Naive thymus-derived CD4-positive, alpha-beta T cell (primary cell): ENCODE data around the gene CCDC121. TPM values are rescaled to one million over a fixed set of nuclear protein-coding genes. Genes with fewer than 3 reads are reported as not detected.
A peak's percentile ranks its signal among the peaks of the same experiment; 100 is the strongest.

ENCODE experiments used
- ATAC-seq: fragments of 150-1000 bp; cut with Tn5 transposase; 2 replicates; pipeline ENCODE4 v1.10.0; 2021; ENCODE audit warnings: mild to moderate bottlenecking, moderate library complexity
- CTCF ChIA-PET: fragments of 350-600 bp; sonication (Branson Sonifier 250); formaldehyde crosslinking; loops from one replicate; lab custom pipeline; 2021; ENCODE audit warnings: antibody characterized with exemption; lab: Charles Lee
- POLR2A ChIA-PET: fragments of 350-600 bp; sonication (Branson Sonifier 250); formaldehyde crosslinking; loops from one replicate; lab custom pipeline; 2021; ENCODE audit warnings: antibody characterized with exemption, inconsistent platforms; lab: Charles Lee
- DNase-seq, 9 donors: peaks; one replicate each; pipeline versions ENCODE4 v3.0.0 to v3.0.0-alpha.2; 2020 to 2022; ENCODE audit warnings: mixed read lengths in 1 of 9
- H3K27ac ChIP-seq: one replicate; pipeline ENCODE4 v1.7.0; 2013; ENCODE audit warnings: mild to moderate bottlenecking, low read depth, low read length, moderate library complexity
- H3K27me3 ChIP-seq, 2 donors: one replicate each; pipeline ENCODE4 v1.7.0; 2013; ENCODE audit warnings: low read length in 2 of 2, mild to moderate bottlenecking in 2 of 2, moderate library complexity in 2 of 2; ENCODE audit not compliant: control insufficient read depth in 2 of 2, insufficient read depth in 2 of 2
- H3K36me3 ChIP-seq, 3 experiments: 1 replicate in 2 of 3; 2 replicates in 1 of 3; pipeline ENCODE4 v1.7.0; 2013; ENCODE audit warnings: low read length in 3 of 3, mild to moderate bottlenecking in 3 of 3, moderate library complexity in 1 of 3; ENCODE audit not compliant: insufficient read depth in 3 of 3, control insufficient read depth in 2 of 3
- H3K4me1 ChIP-seq, 2 donors: one replicate each; pipeline ENCODE4 v1.7.0; 2013; ENCODE audit warnings: low read length in 2 of 2, mild to moderate bottlenecking in 2 of 2, moderate library complexity in 1 of 2; ENCODE audit not compliant: control insufficient read depth in 2 of 2, insufficient read depth in 2 of 2
- H3K4me3 ChIP-seq: 2 replicates; pipeline ENCODE4 v1.7.0; 2013; ENCODE audit warnings: mild to moderate bottlenecking, low read length
- H3K9me3 ChIP-seq, 3 experiments: 1 replicate in 2 of 3; 2 replicates in 1 of 3; pipeline ENCODE4 v1.7.0; 2013; ENCODE audit warnings: low read length in 3 of 3; ENCODE audit not compliant: control insufficient read depth in 2 of 3
- H3K27ac Mint-ChIP-seq, 9 donors: one replicate each; pipeline ENCODE4 v1.8.0; 2020 to 2022; ENCODE audit warnings: mixed read lengths in 9 of 9, mild to moderate bottlenecking in 8 of 9, moderate library complexity in 5 of 9, inconsistent platforms in 2 of 9
- H3K27me3 Mint-ChIP-seq, 5 donors: one replicate each; pipeline ENCODE4 v1.8.0; 2021 to 2022; ENCODE audit warnings: mixed read lengths in 5 of 5, mild to moderate bottlenecking in 1 of 5
- H3K36me3 Mint-ChIP-seq, 5 donors: one replicate each; pipeline ENCODE4 v1.8.0; 2020 to 2022; ENCODE audit warnings: mixed read lengths in 5 of 5, mild to moderate bottlenecking in 3 of 5, inconsistent platforms in 1 of 5
- H3K4me1 Mint-ChIP-seq, 7 donors: one replicate each; pipeline ENCODE4 v1.8.0; 2020 to 2022; ENCODE audit warnings: mixed read lengths in 7 of 7, mild to moderate bottlenecking in 3 of 7, inconsistent platforms in 1 of 7
- H3K4me3 Mint-ChIP-seq, 10 donors: one replicate each; pipeline ENCODE4 v1.8.0; 2020 to 2022; ENCODE audit warnings: mild to moderate bottlenecking in 10 of 10, mixed read lengths in 10 of 10, moderate library complexity in 6 of 10, inconsistent platforms in 2 of 10
- H3K9me3 Mint-ChIP-seq, 11 donors: one replicate each; pipeline ENCODE4 v1.8.0; 2020 to 2022; ENCODE audit warnings: mixed read lengths in 11 of 11, mild to moderate bottlenecking in 4 of 11, inconsistent platforms in 1 of 11, moderate library complexity in 1 of 11
- intact Hi-C, 2 donors: fragments of 100-400 bp; cut with micrococcal nuclease; formaldehyde crosslinking; loops; one replicate each; pipeline ENCODE4 v1.15.1; 2023
- polyA plus RNA-seq, 2 donors: library from polyadenylated mRNA; unstranded; fragments of 300-500 nt; fragmentation: Illumina TruSeq; gene quantifications; one replicate each; pipeline ENCODE4 v1.2.3, GENCODE V29; 2021
- total RNA-seq, 6 experiments: library from RNA in 5 of 6; stranded (reverse) in 5 of 6; gene quantifications; 1 replicate in 5 of 6; 2 replicates in 1 of 6; pipeline ENCODE4 v1.2.3 and lab custom pipeline; 2021 to 2026

The CCDC121 gene
- total and polyA plus RNA-seq, 7 experiments from 2014 or later: 0.61 to 2.7 (median 1.9) TPM

GRCh38 chr2:27582695-27583389 lies 46.0 kb downstream of the CCDC121 start, which contains the start of gene ZNF512:
TSS of gene ZNF512 (plus strand) at chr2:27583042. CDS start at chr2:27583113, 71 bp downstream.
- ATAC-seq (peak; percentile 92), DNase-seq (peak; percentile 44 to 76 (median 70))
- peaks cover 0 to 16% (median 0%) of the 10 kb centered on the region in 5 donors for H3K27me3 Mint-ChIP-seq
- H3K4me1 Mint-ChIP-seq: peaks cover 37 to 60% (median 53%) of the 10 kb centered on the region in 7 donors
- Histone ChIP-seq H3K9me3 (peaks cover 0 to 6% (median 0%) of the 10 kb centered on the region in 3 experiments), H3K27ac (peak within 1 kb of the TSS; percentile 84), H3K4me3 (peak within 1 kb of the TSS; percentile 75), H3K36me3 (no peaks in the 10 kb centered on the region), H3K4me1 (peaks cover 22 to 35% of the 10 kb centered on the region in 2 donors), H3K27me3 (no peaks in the 10 kb centered on the region)
- H3K4me3 Mint-ChIP-seq: peak within 1 kb of the TSS; percentile 90 to 100 (median 95)
- POLR2A ChIA-PET: interaction anchor here (0.8 to 1.9 kb wide), 5 partner anchors 21 to 227 kb away, joined by 3 to 8 read pairs (median 3); partner anchors contain the start of genes GTF3C2, PPM1G, SLC4A1AP and SUPT7L
- CTCF ChIA-PET: no interaction called here
- peaks cover 7 to 35% (median 25%) of the 10 kb centered on the region in 5 donors for H3K36me3 Mint-ChIP-seq
- H3K27ac Mint-ChIP-seq: peak within 1 kb of the TSS; percentile 85 to 98 (median 94)
- H3K9me3 Mint-ChIP-seq: peaks cover 0 to 22% (median 11%) of the 10 kb centered on the region in 11 donors
- intact Hi-C loops: loop anchor here (1.0 to 5.0 kb wide), 8 partner anchors 45 to 212 kb away; partner anchors contain the start of genes IFT172 (in 2 of the 2), NRBP1 (in 2 of the 2), SLC4A1AP (in 2 of the 2) and SUPT7L (in 2 of the 2)

- Histone ChIP-seq H3K27me3 (no peaks in the 10 kb centered on the region), H3K27ac (peak overlapping the region; percentile 84), H3K36me3 (no peaks in the 10 kb centered on the region), H3K9me3 (peaks cover 0 to 11% (median 0%) of the 10 kb centered on the region in 3 experiments), H3K4me1 (peaks cover 22 to 35% of the 10 kb centered on the region in 2 donors), H3K4me3 (peak overlapping the region; percentile 75)
- DNase-seq (peak in 1 of 9 donors; percentile 1), ATAC-seq (no peak)
- Mint-ChIP-seq H3K27ac (peak overlapping the region; percentile 85 to 98 (median 94)), H3K4me1 (peaks cover 37 to 57% (median 48%) of the 10 kb centered on the region in 7 donors), H3K36me3 (peaks cover 6 to 34% (median 23%) of the 10 kb centered on the region in 5 donors), H3K27me3 (peaks cover 0 to 21% (median 0%) of the 10 kb centered on the region in 5 donors), H3K4me3 (peak overlapping the region; percentile 90 to 100 (median 95)), H3K9me3 (peaks cover 0 to 28% (median 14%) of the 10 kb centered on the region in 11 donors)
- ChIA-PET POLR2A (interaction anchor here (1.0 to 1.9 kb wide), 4 partner anchors 22 to 226 kb away, joined by 3 to 8 read pairs (median 4); partner anchors contain the start of genes GTF3C2, PPM1G, SLC4A1AP and SUPT7L), CTCF (no interaction called here)
- intact Hi-C loops: loop anchor here (2.0 to 5.0 kb wide), 5 partner anchors 47 to 211 kb away; partner anchors contain the start of genes NRBP1 (in 2 of the 2), CCDC121 (in 1 of the 2), EIF2B4 (in 1 of the 2) and GPN1 (in 1 of the 2)
These were observed 46.6 kb downstream of the CCDC121 start for GRCh38 chr2:27582129-27582694.

- Mint-ChIP-seq H3K9me3 (peaks cover 0 to 34% (median 14%) of the 10 kb centered on the region in 11 donors), H3K36me3 (peaks cover 6 to 30% (median 19%) of the 10 kb centered on the region in 5 donors), H3K4me3 (peak overlapping the region; percentile 90 to 100 (median 95)), H3K4me1 (peaks cover 33 to 51% (median 42%) of the 10 kb centered on the region in 7 donors), H3K27ac (peak overlapping the region in 8 of 9 donors; percentile 44 to 98 (median 96)), H3K27me3 (peaks cover 0 to 24% (median 0%) of the 10 kb centered on the region in 5 donors)
- intact Hi-C loops: loop anchor here (2.0 to 5.0 kb wide), 5 partner anchors 47 to 211 kb away; partner anchors contain the start of genes NRBP1 (in 2 of the 2), CCDC121 (in 1 of the 2), EIF2B4 (in 1 of the 2) and GPN1 (in 1 of the 2)
- peak in 3 of 9 donors; percentile 1 to 22 (median 3) for DNase-seq
- Histone ChIP-seq H3K4me3 (no peak overlapping the region), H3K4me1 (peaks cover 22 to 35% of the 10 kb centered on the region in 2 donors), H3K9me3 (peaks cover 0 to 11% (median 0%) of the 10 kb centered on the region in 3 experiments), H3K36me3 (no peaks in the 10 kb centered on the region), H3K27me3 (no peaks in the 10 kb centered on the region), H3K27ac (peak overlapping the region; percentile 26)
- ATAC-seq: no peak
- CTCF ChIA-PET: no interaction called here
- POLR2A ChIA-PET: interaction anchor here (1.0 to 1.5 kb wide), 2 partner anchors 22 to 23 kb away, joined by 3 to 8 read pairs; no protein-coding TSS in a partner anchor
These were observed 47.2 kb downstream of the CCDC121 start for GRCh38 chr2:27581417-27582128.

Other genes starting within 250 kb of the CCDC121 start
- 10 to 100 TPM; 15.6 to 23.2 (median 19.2) TPM for gene ZNF513, start 248.3 kb downstream of the CCDC121 start, total RNA-seq
- gene ZNF513, start 248.3 kb downstream of the CCDC121 start, polyA plus RNA-seq: 1 to 10 TPM; 2.6 to 8.1 TPM
- gene PPM1G, start 219.4 kb downstream of the CCDC121 start, total RNA-seq: 100 to 1,000 TPM in 1 of 5 experiments, 10 to 100 TPM in 4; 39.5 to 101 (median 45.1) TPM
- 100 to 1,000 TPM in 1 of 2 donors, 10 to 100 TPM in 1; 74.4 to 107 TPM for gene PPM1G, start 219.4 kb downstream of the CCDC121 start, polyA plus RNA-seq
- 100 to 1,000 TPM in 4 of 5 experiments, 10 to 100 TPM in 1; 94.4 to 181 (median 121) TPM for gene NRBP1, start 200.4 kb downstream of the CCDC121 start, total RNA-seq
- gene NRBP1, start 200.4 kb downstream of the CCDC121 start, polyA plus RNA-seq: 100 to 1,000 TPM in 1 of 2 donors, 10 to 100 TPM in 1; 70.0 to 124 TPM
- 10 to 100 TPM in 3 of 5 experiments, 1 to 10 TPM in 2; 5.7 to 27.1 (median 11.5) TPM for gene KRTCAP3, start 186.6 kb downstream of the CCDC121 start, total RNA-seq
- gene KRTCAP3, start 186.6 kb downstream of the CCDC121 start, polyA plus RNA-seq: 1 to 10 TPM in 1 of 2 donors, under 1 TPM in 1; 0.39 to 2.6 TPM
- 10 to 100 TPM; 12.3 to 35.8 (median 22.2) TPM for gene IFT172, start 139.3 kb downstream of the CCDC121 start, total RNA-seq
- 1 to 10 TPM; 1.4 to 4.6 TPM for gene IFT172, start 139.3 kb downstream of the CCDC121 start, polyA plus RNA-seq
- not detected for gene FNDC4, start 133.8 kb downstream of the CCDC121 start, total RNA-seq
- gene FNDC4, start 133.8 kb downstream of the CCDC121 start, polyA plus RNA-seq: not detected
- not detected for gene GCKR, start 132.2 kb downstream of the CCDC121 start, total RNA-seq
- not detected for gene GCKR, start 132.2 kb downstream of the CCDC121 start, polyA plus RNA-seq
- 10 to 100 TPM; 26.6 to 64.6 (median 50.1) TPM for gene ZNF512, start 46.0 kb downstream of the CCDC121 start, total RNA-seq
- gene ZNF512, start 46.0 kb downstream of the CCDC121 start, polyA plus RNA-seq: 10 to 100 TPM; 43.4 to 48.6 TPM
- 10 to 100 TPM; 27.8 to 45.5 (median 28.9) TPM for gene GPN1, start within 50 bp of the CCDC121 start, total RNA-seq
- gene GPN1, start within 50 bp of the CCDC121 start, polyA plus RNA-seq: 10 to 100 TPM; 65.0 to 73.6 TPM
- 10 to 100 TPM; 37.9 to 58.6 (median 46.5) TPM for gene SUPT7L, start 34.6 kb upstream of the CCDC121 start, total RNA-seq
- gene SUPT7L, start 34.6 kb upstream of the CCDC121 start, polyA plus RNA-seq: 10 to 100 TPM; 19.0 to 20.7 TPM
- gene SLC4A1AP, start 34.9 kb upstream of the CCDC121 start, total RNA-seq: 10 to 100 TPM; 14.7 to 27.0 (median 23.2) TPM
- 10 to 100 TPM; 28.7 to 37.6 TPM for gene SLC4A1AP, start 34.9 kb upstream of the CCDC121 start, polyA plus RNA-seq
- 10 to 100 TPM; 27.3 to 39.4 (median 35.1) TPM for gene MRPL33, start 142.7 kb upstream of the CCDC121 start, total RNA-seq
- gene MRPL33, start 142.7 kb upstream of the CCDC121 start, polyA plus RNA-seq: 100 to 1,000 TPM; 201 to 233 TPM